Loucy (cell line): ENCODE results near the gene KIF26A.

ENCODE experiments used
- H2AFZ ChIP-seq: fragments of 200-600 bp; sonication (generic); 2 replicates; pipeline ENCODE4 v1.6.0; 2016; ENCODE audit warnings: antibody characterized with exemption, mild to moderate bottlenecking, low read length, moderate library complexity
- H3F3A ChIP-seq: fragments of 200-600 bp; 2 replicates; pipeline ENCODE4 v1.6.0; 2016; ENCODE audit warnings: antibody characterized with exemption, low read depth, mild to moderate bottlenecking
- H3K27me3 ChIP-seq: fragments of 200-600 bp; sonication (generic); 2 replicates; pipeline ENCODE4 v1.6.1; 2014; ENCODE audit warnings: low read length, mild to moderate bottlenecking; ENCODE audit not compliant: insufficient read depth, poor library complexity, severe bottlenecking
- H3K36me3 ChIP-seq: fragments of 200-600 bp; sonication (generic); 2 replicates; pipeline ENCODE4 v1.6.1; 2016; ENCODE audit warnings: low read length; ENCODE audit not compliant: insufficient read depth
- H3K4me1 ChIP-seq: fragments of 200-600 bp; sonication (generic); 2 replicates; pipeline ENCODE4 v1.5.1; 2014; ENCODE audit warnings: low read length, mild to moderate bottlenecking; ENCODE audit not compliant: insufficient read depth, poor library complexity, severe bottlenecking
- H3K4me2 ChIP-seq: fragments of 200-600 bp; sonication (generic); 2 replicates; pipeline ENCODE4 v1.6.0; 2014; ENCODE audit warnings: antibody characterized with exemption, low read length, low read depth, mild to moderate bottlenecking; ENCODE audit not compliant: poor library complexity, severe bottlenecking
- H3K4me3 ChIP-seq: fragments of 200-600 bp; sonication (generic); 2 replicates; pipeline ENCODE4 v1.5.1; 2014; ENCODE audit warnings: low read length, mild to moderate bottlenecking, mixed read lengths; ENCODE audit not compliant: poor library complexity, severe bottlenecking
- H3K79me2 ChIP-seq: fragments of 200-600 bp; sonication (generic); 2 replicates; pipeline ENCODE4 v1.6.1; 2014; ENCODE audit warnings: low read length; ENCODE audit not compliant: insufficient read depth
- H3K9ac ChIP-seq: fragments of 200-600 bp; sonication (generic); 2 replicates; pipeline ENCODE4 v1.6.0; 2014; ENCODE audit warnings: mild to moderate bottlenecking, low read depth, low read length, moderate library complexity; ENCODE audit not compliant: poor library complexity, severe bottlenecking
- H3K9me2 ChIP-seq: fragments of 200-600 bp; sonication (generic); replicated peaks from 2 replicates; pipeline ENCODE4 v1.6.1; 2016; ENCODE audit warnings: low read depth, low read length, mixed read lengths
- H3K9me3 ChIP-seq: fragments of 200-600 bp; sonication (generic); 2 replicates; pipeline ENCODE4 v1.6.1; 2014; ENCODE audit warnings: mild to moderate bottlenecking, antibody characterized with exemption, low read length, low read depth; ENCODE audit not compliant: insufficient read depth
- H4K20me1 ChIP-seq: fragments of 200-600 bp; sonication (generic); 2 replicates; pipeline ENCODE4 v1.6.0; 2014; ENCODE audit warnings: antibody characterized with exemption, low read length, mild to moderate bottlenecking; ENCODE audit not compliant: insufficient read depth, poor library complexity, severe bottlenecking
- CTCF ChIP-seq: fragments of 200-600 bp; sonication (generic); conservative IDR thresholded peaks from 2 replicates; pipeline ENCODE4 v1.5.1; 2014; ENCODE audit warnings: mild to moderate bottlenecking, antibody characterized with exemption, low read length
- EZH2phosphoT487 ChIP-seq: fragments of 200-600 bp; IDR thresholded peaks from 2 replicates; pipeline ENCODE4 v1.6.1; 2018; ENCODE audit warnings: antibody characterized with exemption, mild to moderate bottlenecking, moderate library complexity, borderline replicate concordance

The KIF26A gene

DNA sequence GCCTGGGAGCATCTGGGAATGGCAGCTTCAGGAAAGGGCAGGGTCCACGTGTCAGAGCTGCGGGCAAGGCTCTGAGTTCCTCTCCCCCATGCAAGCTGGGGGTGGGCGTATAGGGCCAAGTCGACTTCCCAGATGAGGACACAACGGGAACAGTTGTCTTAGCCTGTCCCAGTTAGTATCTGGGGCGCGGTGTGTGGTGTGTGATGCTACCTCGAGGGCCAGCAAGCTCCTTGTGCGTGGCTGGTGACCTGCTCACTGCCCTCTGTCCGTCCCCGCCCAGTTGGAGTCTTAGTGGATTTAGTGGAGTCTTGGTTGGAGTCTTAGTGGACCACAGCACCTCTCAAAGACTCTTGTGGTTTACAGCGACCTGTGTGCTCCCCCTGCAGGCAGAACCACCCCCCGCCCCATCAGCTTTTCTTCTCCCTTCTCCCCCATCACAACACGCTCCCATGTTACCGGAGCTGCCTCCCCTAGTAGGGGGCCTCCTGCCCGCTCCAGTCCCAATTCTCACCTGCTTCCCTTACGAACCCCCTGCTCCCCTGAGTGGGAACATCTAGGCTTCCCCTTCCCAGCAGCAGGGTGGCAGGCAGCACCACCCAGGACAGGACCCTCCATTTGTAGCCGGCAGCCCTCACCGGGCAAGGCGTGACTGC is 44.2 kb upstream of the KIF26A start:
- H3K9ac ChIP-seq: no peak overlapping the region
- no peaks in the 10 kb centered on the region for H3K27me3 ChIP-seq
- H3F3A ChIP-seq: no peaks in the 10 kb centered on the region
- no peaks in the 10 kb centered on the region for H3K79me2 ChIP-seq
- no peak for TF ChIP-seq EZH2phosphoT487
- no peak for TF ChIP-seq CTCF
- no peaks in the 10 kb centered on the region for H3K4me1 ChIP-seq
- H3K9me2 ChIP-seq: no peaks in the 10 kb centered on the region
- H4K20me1 ChIP-seq: no peaks in the 10 kb centered on the region
- peak overlapping the region; percentile 88 for H2AFZ ChIP-seq
- H3K36me3 ChIP-seq: no peaks in the 10 kb centered on the region
- H3K4me2 ChIP-seq: no peak overlapping the region
- no peak overlapping the region for H3K4me3 ChIP-seq
- H3K9me3 ChIP-seq: no peaks in the 10 kb centered on the region

- Histone ChIP-seq H3K27me3 (no peaks in the 10 kb centered on the region), H3K4me2 (no peak overlapping the region), H3F3A (no peaks in the 10 kb centered on the region), H3K36me3 (no peaks in the 10 kb centered on the region), H2AFZ (peak overlapping the region; percentile 88), H3K9me2 (no peaks in the 10 kb centered on the region), H3K9ac (no peak overlapping the region), H3K79me2 (no peaks in the 10 kb centered on the region), H3K9me3 (no peaks in the 10 kb centered on the region), H3K4me3 (no peak overlapping the region), H4K20me1 (no peaks in the 10 kb centered on the region), H3K4me1 (no peaks in the 10 kb centered on the region)
- TF ChIP-seq CTCF (peak; percentile 80), EZH2phosphoT487 (no peak)
Measured at GRCh38 chr14:104094709-104095425, 43.5 kb upstream of the KIF26A start.

DNA sequence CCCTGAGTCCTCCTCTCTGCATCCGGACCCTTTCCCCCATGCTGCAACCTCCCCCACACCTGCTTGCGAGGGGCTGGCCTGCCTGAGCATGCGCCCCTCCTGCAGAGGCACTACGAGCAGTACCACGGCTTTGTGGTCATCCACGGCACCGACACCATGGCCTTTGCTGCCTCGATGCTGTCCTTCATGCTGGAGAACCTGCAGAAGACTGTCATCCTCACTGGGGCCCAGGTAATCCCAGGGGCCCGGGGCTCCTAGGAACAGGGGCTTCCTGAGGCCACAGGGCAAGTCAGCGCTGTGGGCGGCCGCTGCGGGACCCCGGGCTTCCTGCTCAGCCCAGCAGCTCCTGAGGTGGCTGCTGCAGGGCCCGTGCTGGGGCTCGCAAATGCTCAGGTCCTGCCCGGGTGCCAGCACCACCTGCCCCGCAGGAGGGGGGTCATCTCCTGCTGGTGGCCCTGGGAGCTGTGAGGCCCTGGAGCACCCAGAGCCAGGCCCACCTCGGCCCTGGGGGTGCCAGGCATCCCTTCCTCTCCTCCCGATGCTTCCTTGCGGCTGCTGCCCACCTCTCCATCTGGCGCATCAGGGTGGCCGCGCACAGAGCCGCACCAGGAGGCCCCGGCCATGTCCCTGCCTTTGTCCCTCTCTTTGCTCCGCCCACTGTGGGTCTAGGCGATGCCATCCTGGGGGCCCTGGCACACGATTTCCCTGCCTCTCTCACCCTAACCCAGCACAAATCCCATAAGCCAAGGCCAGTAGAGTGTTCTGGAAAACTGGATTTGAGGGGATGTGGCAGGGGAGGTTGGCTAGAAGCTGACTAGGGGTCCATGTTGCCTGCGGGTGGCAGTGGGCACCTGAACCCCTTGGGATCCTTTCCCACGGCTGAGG is 42.7 kb upstream of the KIF26A start:
- H3K9me3 ChIP-seq: no peaks in the 10 kb centered on the region
- no peaks in the 10 kb centered on the region for H3K9me2 ChIP-seq
- H4K20me1 ChIP-seq: no peaks in the 10 kb centered on the region
- TF ChIP-seq EZH2phosphoT487 (no peak), CTCF (no peak)
- H3K36me3 ChIP-seq: no peaks in the 10 kb centered on the region
- no peaks in the 10 kb centered on the region for H3K27me3 ChIP-seq
- no peak overlapping the region for H3K4me2 ChIP-seq
- H2AFZ ChIP-seq: no peak overlapping the region
- no peaks in the 10 kb centered on the region for H3K4me1 ChIP-seq
- no peak overlapping the region for H3K4me3 ChIP-seq
- no peak overlapping the region for H3K9ac ChIP-seq
- no peaks in the 10 kb centered on the region for H3F3A ChIP-seq
- no peaks in the 10 kb centered on the region for H3K79me2 ChIP-seq
